Measurements from ENCODE around the gene CAPN5. TPM values are rescaled to one million over a fixed set of nuclear protein-coding genes. Genes with fewer than 3 reads are reported as not detected.
"Not testable (repeated sequence)": the region's sequence is repeated elsewhere in the genome, so short reads cannot be mapped to it uniquely, and the experiment has no call there.

The CAPN5 gene
- total and polyA plus RNA-seq, 2 donors (not counting 1 experiment from before 2014, with no cell fraction given): 17.5 to 20.4 TPM

GRCh38 chr11:77059806-77060205, 7.0 kb upstream of the CAPN5 start:
- H4K20me1 ChIP-seq (ENCODE audit: control insufficient read depth, extremely low read depth, insufficient read depth, low read length): no peaks in the 10 kb centered on the region
- H3K79me2 ChIP-seq (ENCODE audit: control insufficient read depth, insufficient read depth, low read length): no peaks in the 10 kb centered on the region
- TF ChIP-seq EZH2 (IDR thresholded peaks at IDR 0.05; ENCODE audit: low read length, missing control alignments) (no peak), CTCF (conservative IDR thresholded peaks at IDR 0.05 in 1 of 2, IDR thresholded peaks at IDR 0.05 in 1 of 2; ENCODE audit: low read depth in 1 of 2, low read length in 2 of 2) (no peak)
- H3K4me2 ChIP-seq (ENCODE audit: extremely low read depth, insufficient read depth, low read length): no peak overlapping the region
- H3K4me3 ChIP-seq (replicated peaks in 1 of 4; ENCODE audit: control extremely low read depth in 1 of 4, insufficient read depth in 1 of 4, low read depth in 3 of 4, low read length in 4 of 4): no peak overlapping the region
- H2AFZ ChIP-seq (ENCODE audit: low read length): no peak overlapping the region
- H3K9me3 ChIP-seq (ENCODE audit: control insufficient read depth, insufficient read depth, low read depth, low read length): no peaks in the 10 kb centered on the region
- DNase-seq (ENCODE audit: low read depth in 2 of 2): no peak
- H3K27ac ChIP-seq (ENCODE audit: insufficient read depth, low read length): no peak overlapping the region
- H3K4me1 ChIP-seq (ENCODE audit: control insufficient read depth, extremely low read depth, insufficient read depth, low read length): no peaks in the 10 kb centered on the region
- no peaks in the 10 kb centered on the region for H3K36me3 ChIP-seq (ENCODE audit: control insufficient read depth, insufficient read depth, low read length)
- no peak overlapping the region for H3K9ac ChIP-seq (ENCODE audit: insufficient read depth, low read length)
- H3K27me3 ChIP-seq (ENCODE audit: control insufficient read depth, insufficient read depth, low read length): peaks cover 5% of the 10 kb centered on the region

- Histone ChIP-seq H4K20me1 (ENCODE audit: control insufficient read depth, extremely low read depth, insufficient read depth, low read length) (no peaks in the 10 kb centered on the region), H3K9ac (ENCODE audit: insufficient read depth, low read length) (no peak overlapping the region), H3K4me1 (ENCODE audit: control insufficient read depth, extremely low read depth, insufficient read depth, low read length) (no peaks in the 10 kb centered on the region), H3K9me3 (ENCODE audit: control insufficient read depth, insufficient read depth, low read depth, low read length) (no peaks in the 10 kb centered on the region), H2AFZ (ENCODE audit: low read length) (no peak overlapping the region), H3K27me3 (ENCODE audit: control insufficient read depth, insufficient read depth, low read length) (peaks cover 5% of the 10 kb centered on the region), H3K36me3 (ENCODE audit: control insufficient read depth, insufficient read depth, low read length) (no peaks in the 10 kb centered on the region), H3K27ac (ENCODE audit: insufficient read depth, low read length) (no peak overlapping the region), H3K79me2 (ENCODE audit: control insufficient read depth, insufficient read depth, low read length) (no peaks in the 10 kb centered on the region), H3K4me3 (replicated peaks in 1 of 4; ENCODE audit: control extremely low read depth in 1 of 4, insufficient read depth in 1 of 4, low read depth in 3 of 4, low read length in 4 of 4) (no peak overlapping the region), H3K4me2 (ENCODE audit: extremely low read depth, insufficient read depth, low read length) (no peak overlapping the region)
- TF ChIP-seq EZH2 (IDR thresholded peaks at IDR 0.05; ENCODE audit: low read length, missing control alignments) (no peak), CTCF (conservative IDR thresholded peaks at IDR 0.05 in 1 of 2, IDR thresholded peaks at IDR 0.05 in 1 of 2; ENCODE audit: low read depth in 1 of 2, low read length in 2 of 2) (no peak)
- DNase-seq (ENCODE audit: low read depth in 2 of 2): no peak
Measured at GRCh38 chr11:77060234-77060633, 6.5 kb upstream of the CAPN5 start.

GRCh38 chr11:77061258-77061657, 5.5 kb upstream of the CAPN5 start:
- H3K27me3 ChIP-seq (ENCODE audit: control insufficient read depth, insufficient read depth, low read length); H3K9me3 ChIP-seq (ENCODE audit: control insufficient read depth, insufficient read depth, low read depth, low read length); DNase-seq (ENCODE audit: low read depth in 2 of 2); H3K4me1 ChIP-seq (ENCODE audit: control insufficient read depth, extremely low read depth, insufficient read depth, low read length); H3K36me3 ChIP-seq (ENCODE audit: control insufficient read depth, insufficient read depth, low read length); H3K4me3 ChIP-seq (replicated peaks in 1 of 4; ENCODE audit: control extremely low read depth in 1 of 4, insufficient read depth in 1 of 4, low read depth in 3 of 4, low read length in 4 of 4); H3K27ac ChIP-seq (ENCODE audit: insufficient read depth, low read length); H2AFZ ChIP-seq (ENCODE audit: low read length); H3K79me2 ChIP-seq (ENCODE audit: control insufficient read depth, insufficient read depth, low read length); H4K20me1 ChIP-seq (ENCODE audit: control insufficient read depth, extremely low read depth, insufficient read depth, low read length); H3K4me2 ChIP-seq (ENCODE audit: extremely low read depth, insufficient read depth, low read length); H3K9ac ChIP-seq (ENCODE audit: insufficient read depth, low read length): not testable (repeated sequence)

Measured in fibroblast of lung (primary cell).